Karpas-422 (cell line): ENCODE results near the gene PTPRK. TPM values are rescaled to one million over a fixed set of nuclear protein-coding genes. Genes with fewer than 3 reads are reported as not detected.

ENCODE experiments used
- DNase-seq: peaks from one replicate; pipeline ENCODE4 v3.0.0-alpha.2; 2015
- H2AFZ ChIP-seq: fragments of 200-600 bp; sonication (generic); 2 replicates; pipeline ENCODE4 v1.6.1; 2014; ENCODE audit warnings: antibody characterized with exemption, low read length, mixed read lengths
- H3K27ac ChIP-seq: fragments of 200-600 bp; sonication (generic); 2 replicates; pipeline ENCODE4 v1.5.1; 2014; ENCODE audit warnings: mild to moderate bottlenecking, low read length, moderate library complexity
- H3K27me3 ChIP-seq: fragments of 200-600 bp; sonication (generic); 2 replicates; pipeline ENCODE4 v1.6.1; 2014; ENCODE audit warnings: low read length, mixed read lengths
- H3K36me3 ChIP-seq: fragments of 200-600 bp; sonication (generic); 2 replicates; pipeline ENCODE4 v1.6.1; 2014; ENCODE audit warnings: low read length, mixed read lengths; ENCODE audit not compliant: insufficient read depth
- H3K4me1 ChIP-seq: fragments of 200-600 bp; sonication (generic); 2 replicates; pipeline ENCODE4 v1.6.1; 2014; ENCODE audit warnings: mild to moderate bottlenecking, low read length, mixed read lengths
- H3K4me2 ChIP-seq: fragments of 200-600 bp; sonication (generic); 2 replicates; pipeline ENCODE4 v1.6.1; 2014; ENCODE audit warnings: low read length, low read depth, mild to moderate bottlenecking; ENCODE audit not compliant: poor library complexity, severe bottlenecking
- H3K4me3 ChIP-seq: fragments of 200-600 bp; sonication (generic); 2 replicates; pipeline ENCODE4 v1.5.1; 2014; ENCODE audit warnings: mild to moderate bottlenecking, antibody characterized with exemption, low read length, mixed read lengths
- H3K79me2 ChIP-seq: fragments of 200-600 bp; sonication (generic); 2 replicates; pipeline ENCODE4 v1.6.1; 2014; ENCODE audit warnings: mild to moderate bottlenecking, low read length, mixed read lengths
- H3K9ac ChIP-seq: fragments of 200-600 bp; sonication (generic); 2 replicates; pipeline ENCODE4 v1.6.0; 2014; ENCODE audit warnings: low read length
- H3K9me2 ChIP-seq: fragments of 200-600 bp; sonication (generic), shearing (Covaris generic); replicated peaks from 2 replicates; pipeline ENCODE4 v1.6.0; 2014; ENCODE audit warnings: mild to moderate bottlenecking, low read length, moderate library complexity; ENCODE audit not compliant: insufficient read depth
- H3K9me3 ChIP-seq: fragments of 300-700, 200-600 bp; sonication (generic); 2 replicates; pipeline ENCODE4 v1.6.1; 2014; ENCODE audit warnings: low read length, mixed read lengths
- H4K20me1 ChIP-seq: fragments of 200-600 bp; sonication (generic); 2 replicates; pipeline ENCODE4 v1.6.1; 2014; ENCODE audit warnings: mild to moderate bottlenecking, antibody characterized with exemption, low read length, low read depth; ENCODE audit not compliant: insufficient read depth
- total RNA-seq: library from RNA; depleted of rRNA; stranded (reverse); fragments of >200 nt; shearing (Covaris generic); gene quantifications from 2 replicates; pipeline ENCODE4 v1.2.3, GENCODE V29; 2014; ENCODE audit warnings: low replicate concordance

The PTPRK gene
- total RNA-seq, 1 experiment from 2014 or later: 0.04 TPM

- Histone ChIP-seq H4K20me1 (no peaks in the 10 kb centered on the region), H3K4me3 (no peak overlapping the region), H2AFZ (no peak overlapping the region), H3K4me1 (no peaks in the 10 kb centered on the region), H3K9ac (no peak overlapping the region), H3K36me3 (no peaks in the 10 kb centered on the region), H3K27me3 (no peaks in the 10 kb centered on the region), H3K79me2 (no peaks in the 10 kb centered on the region), H3K27ac (no peak overlapping the region), H3K4me2 (no peak overlapping the region), H3K9me2 (no peaks in the 10 kb centered on the region), H3K9me3 (peaks cover 12% of the 10 kb centered on the region)
- DNase-seq: no peak
Measured at GRCh38 chr6:128024969-128025368, 495.4 kb downstream of the PTPRK start.

GRCh38 chr6:128024046-128024445 lies 496.4 kb downstream of the PTPRK start:
- Histone ChIP-seq H3K4me1 (no peaks in the 10 kb centered on the region), H3K79me2 (no peaks in the 10 kb centered on the region), H3K9ac (no peak overlapping the region), H3K9me2 (no peaks in the 10 kb centered on the region), H2AFZ (no peak overlapping the region), H3K27me3 (no peaks in the 10 kb centered on the region), H3K4me2 (no peak overlapping the region), H3K36me3 (no peaks in the 10 kb centered on the region), H3K27ac (no peak overlapping the region), H4K20me1 (no peaks in the 10 kb centered on the region), H3K9me3 (peaks cover 14% of the 10 kb centered on the region), H3K4me3 (no peak overlapping the region)
- no peak for DNase-seq

- Histone ChIP-seq H3K27ac (no peak overlapping the region), H3K4me3 (no peak overlapping the region), H3K36me3 (no peaks in the 10 kb centered on the region), H3K9me3 (peaks cover 20% of the 10 kb centered on the region; the same call in 1 of the 2 replicates), H3K4me2 (no peak overlapping the region), H3K4me1 (no peaks in the 10 kb centered on the region), H3K9me2 (no peaks in the 10 kb centered on the region), H3K9ac (no peak overlapping the region), H3K79me2 (no peaks in the 10 kb centered on the region), H3K27me3 (no peaks in the 10 kb centered on the region), H2AFZ (no peak overlapping the region), H4K20me1 (no peaks in the 10 kb centered on the region)
- no peak for DNase-seq
Measured at GRCh38 chr6:128018821-128019220, 501.6 kb downstream of the PTPRK start.

- Histone ChIP-seq H3K36me3 (no peaks in the 10 kb centered on the region), H4K20me1 (no peaks in the 10 kb centered on the region), H3K4me3 (no peak overlapping the region), H3K9me3 (peaks cover 15% of the 10 kb centered on the region; the same call in 1 of the 2 replicates), H3K4me2 (no peak overlapping the region), H3K27ac (no peak overlapping the region), H2AFZ (no peak overlapping the region), H3K27me3 (no peaks in the 10 kb centered on the region), H3K79me2 (no peaks in the 10 kb centered on the region), H3K4me1 (no peaks in the 10 kb centered on the region), H3K9me2 (no peaks in the 10 kb centered on the region), H3K9ac (no peak overlapping the region)
- DNase-seq: no peak
Measured at GRCh38 chr6:128017288-128017687, 503.1 kb downstream of the PTPRK start.

- Histone ChIP-seq H3K36me3 (no peaks in the 10 kb centered on the region), H4K20me1 (no peaks in the 10 kb centered on the region), H3K4me2 (no peak overlapping the region), H3K9me2 (no peaks in the 10 kb centered on the region), H3K27me3 (no peaks in the 10 kb centered on the region), H3K4me3 (no peak overlapping the region), H3K79me2 (no peaks in the 10 kb centered on the region), H2AFZ (no peak overlapping the region), H3K27ac (no peak overlapping the region), H3K9me3 (peaks cover 5% of the 10 kb centered on the region; the same call in 1 of the 2 replicates), H3K4me1 (no peaks in the 10 kb centered on the region), H3K9ac (no peak overlapping the region)
- DNase-seq: no peak
Measured at GRCh38 chr6:128007658-128008057, 512.7 kb downstream of the PTPRK start.

- no peak overlapping the region for H3K9ac ChIP-seq
- no peaks in the 10 kb centered on the region for H3K27me3 ChIP-seq
- no peaks in the 10 kb centered on the region for H3K79me2 ChIP-seq
- no peak for DNase-seq
- no peaks in the 10 kb centered on the region for H4K20me1 ChIP-seq
- H3K9me2 ChIP-seq: no peaks in the 10 kb centered on the region
- no peak overlapping the region for H3K4me2 ChIP-seq
- H3K4me1 ChIP-seq: no peaks in the 10 kb centered on the region
- H3K4me3 ChIP-seq: no peak overlapping the region
- no peaks in the 10 kb centered on the region for H3K36me3 ChIP-seq
- H2AFZ ChIP-seq: no peak overlapping the region
- no peak overlapping the region for H3K27ac ChIP-seq
- peaks cover 5% of the 10 kb centered on the region; the same call in 1 of the 2 replicates for H3K9me3 ChIP-seq
Measured at GRCh38 chr6:128005009-128005408, 515.4 kb downstream of the PTPRK start.

GRCh38 chr6:128000363-128000762 lies 520.0 kb downstream of the PTPRK start:
- Histone ChIP-seq H3K9me3 (peaks cover 5% of the 10 kb centered on the region; the same call in 1 of the 2 replicates), H3K27me3 (no peaks in the 10 kb centered on the region), H3K9me2 (0 out of 2 replicates have a peak, but pooled peaks cover 4% of the 10 kb centered on the region), H4K20me1 (no peaks in the 10 kb centered on the region), H3K27ac (no peak overlapping the region), H3K9ac (no peak overlapping the region), H3K4me2 (no peak overlapping the region), H3K4me3 (no peak overlapping the region), H3K4me1 (no peaks in the 10 kb centered on the region), H2AFZ (no peak overlapping the region), H3K36me3 (no peaks in the 10 kb centered on the region), H3K79me2 (no peaks in the 10 kb centered on the region)
- DNase-seq: no peak

- H3K9me2 ChIP-seq: 0 out of 2 replicates have a peak, but pooled peaks cover 4% of the 10 kb centered on the region
- no peak overlapping the region for H3K27ac ChIP-seq
- H3K9me3 ChIP-seq: no peaks in the 10 kb centered on the region
- H3K9ac ChIP-seq: no peak overlapping the region
- H3K79me2 ChIP-seq: no peaks in the 10 kb centered on the region
- no peak overlapping the region for H3K4me2 ChIP-seq
- H2AFZ ChIP-seq: no peak overlapping the region
- H3K36me3 ChIP-seq: no peaks in the 10 kb centered on the region
- DNase-seq: no peak
- no peaks in the 10 kb centered on the region for H3K4me1 ChIP-seq
- no peaks in the 10 kb centered on the region for H4K20me1 ChIP-seq
- H3K27me3 ChIP-seq: 0 out of 2 replicates have a peak, but pooled peaks cover 4% of the 10 kb centered on the region
- H3K4me3 ChIP-seq: no peak overlapping the region
Measured at GRCh38 chr6:127998985-127999384, 521.4 kb downstream of the PTPRK start.
